B cell (primary cell): ENCODE results near the gene SEMA3F.

Source experiments
- EZH2 ChIP-seq: IDR thresholded peaks from 2 replicates; pipeline ENCODE4 v1.6.1; 2012; ENCODE audit warnings: borderline replicate concordance, low read depth, mild to moderate bottlenecking, moderate library complexity, low read length; ENCODE audit not compliant: insufficient read depth, poor library complexity, severe bottlenecking
- TF ChIP-seq, protein P1 (sequence below): fragments of 200-600 bp; IDR thresholded peaks from one replicate; pipeline ENCODE4 v1.8.0; 2022; ENCODE audit warnings: antibody characterized with exemption, mild to moderate bottlenecking

DNA sequence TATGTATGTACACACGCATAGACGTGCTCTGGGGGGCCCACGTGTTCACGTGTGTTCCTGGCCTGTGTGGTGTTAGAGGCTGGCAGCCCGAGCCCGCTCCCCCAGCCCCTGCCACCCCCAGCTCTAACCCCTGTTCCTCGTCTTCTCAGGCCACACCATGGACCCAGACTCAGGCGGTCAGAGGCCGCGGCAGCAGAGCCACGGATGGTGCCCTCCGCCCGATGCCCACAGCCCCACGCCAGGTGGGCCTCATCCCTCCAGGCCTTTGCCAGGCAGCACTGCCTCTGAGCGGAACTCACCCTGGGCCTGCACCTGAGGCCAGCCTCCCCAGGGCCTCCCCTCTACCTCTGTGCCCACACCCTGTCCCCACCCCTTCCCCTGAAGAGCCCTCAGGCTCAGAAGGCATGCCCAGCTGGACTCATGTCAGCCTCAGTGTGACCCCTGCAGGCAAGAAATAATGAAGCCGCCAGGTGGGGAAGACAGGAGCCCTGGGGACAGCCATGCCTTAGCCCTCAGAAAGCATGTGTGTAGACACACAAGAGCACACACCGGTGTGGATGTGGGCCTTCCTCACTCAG, 19.9 kb downstream of the SEMA3F start:
- TF ChIP-seq, protein P1, sequence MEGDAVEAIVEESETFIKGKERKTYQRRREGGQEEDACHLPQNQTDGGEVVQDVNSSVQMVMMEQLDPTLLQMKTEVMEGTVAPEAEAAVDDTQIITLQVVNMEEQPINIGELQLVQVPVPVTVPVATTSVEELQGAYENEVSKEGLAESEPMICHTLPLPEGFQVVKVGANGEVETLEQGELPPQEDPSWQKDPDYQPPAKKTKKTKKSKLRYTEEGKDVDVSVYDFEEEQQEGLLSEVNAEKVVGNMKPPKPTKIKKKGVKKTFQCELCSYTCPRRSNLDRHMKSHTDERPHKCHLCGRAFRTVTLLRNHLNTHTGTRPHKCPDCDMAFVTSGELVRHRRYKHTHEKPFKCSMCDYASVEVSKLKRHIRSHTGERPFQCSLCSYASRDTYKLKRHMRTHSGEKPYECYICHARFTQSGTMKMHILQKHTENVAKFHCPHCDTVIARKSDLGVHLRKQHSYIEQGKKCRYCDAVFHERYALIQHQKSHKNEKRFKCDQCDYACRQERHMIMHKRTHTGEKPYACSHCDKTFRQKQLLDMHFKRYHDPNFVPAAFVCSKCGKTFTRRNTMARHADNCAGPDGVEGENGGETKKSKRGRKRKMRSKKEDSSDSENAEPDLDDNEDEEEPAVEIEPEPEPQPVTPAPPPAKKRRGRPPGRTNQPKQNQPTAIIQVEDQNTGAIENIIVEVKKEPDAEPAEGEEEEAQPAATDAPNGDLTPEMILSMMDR, result no peak
- no peak for TF ChIP-seq EZH2
